Tongue (tissue), 2 donors: ENCODE data around the gene GTF2A2. TPM values are rescaled to one million over a fixed set of nuclear protein-coding genes. Genes with fewer than 3 reads are reported as not detected.
A peak's percentile ranks its signal among the peaks of the same experiment; 100 is the strongest.
"Not testable (repeated sequence)": the region's sequence is repeated elsewhere in the genome, so short reads cannot be mapped to it uniquely, and the experiment has no call there.

Experiments used
- DNase-seq: peaks from one replicate; pipeline ENCODE4 v3.0.0-alpha.2; 2015
- total RNA-seq: library from RNA; depleted of rRNA; stranded (reverse); fragments of >200 nt; gene quantifications from one replicate; pipeline ENCODE4 v1.2.3, GENCODE V29; 2014

Gene GTF2A2
- total RNA-seq, 1 donor from 2014 or later, result 43.6 TPM

DNA sequence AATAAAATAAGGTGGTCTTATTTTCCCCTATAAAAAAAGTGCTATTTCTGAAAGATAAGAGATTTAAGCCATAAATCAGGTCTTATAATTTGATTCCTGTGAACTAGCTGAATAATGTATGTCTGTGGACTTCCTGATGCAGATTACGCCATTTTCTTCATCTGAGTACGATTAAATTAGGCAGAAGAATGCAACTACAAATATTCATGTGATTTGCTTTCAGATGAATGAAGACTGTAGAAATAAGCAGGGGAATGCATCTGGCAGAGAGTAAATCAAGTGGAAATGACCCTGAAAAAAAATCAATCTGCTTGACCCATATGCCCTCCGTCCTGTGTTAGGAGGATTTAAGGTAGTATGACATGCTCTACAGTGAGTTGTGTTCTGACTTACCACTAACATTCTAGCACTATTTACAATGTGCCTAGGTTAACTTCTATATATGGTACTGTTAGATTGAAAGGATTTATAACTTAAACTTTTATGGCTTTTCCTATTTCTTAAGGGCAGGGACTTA, 17.1 kb upstream of the GTF2A2 start:
- DNase-seq, result no peak

DNA sequence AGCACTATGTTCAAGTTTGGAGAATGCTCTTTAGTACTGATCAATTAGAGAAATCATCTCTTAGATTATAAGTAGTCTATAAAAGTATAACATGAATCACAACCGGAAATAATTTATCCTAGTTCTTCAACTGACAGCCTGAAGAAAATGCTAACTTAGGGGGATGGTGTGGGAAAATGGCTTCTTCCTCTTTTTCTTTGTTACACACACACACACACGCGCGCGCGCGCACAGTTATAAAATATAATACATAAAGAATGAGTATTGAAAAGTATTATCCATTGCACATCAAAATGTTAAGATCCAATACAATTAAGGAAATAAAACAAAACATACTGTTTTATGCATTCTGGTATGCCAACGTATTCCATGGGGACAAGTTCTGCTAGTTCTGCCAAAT, 11.2 kb upstream of the GTF2A2 start:
- no peak for DNase-seq

DNA sequence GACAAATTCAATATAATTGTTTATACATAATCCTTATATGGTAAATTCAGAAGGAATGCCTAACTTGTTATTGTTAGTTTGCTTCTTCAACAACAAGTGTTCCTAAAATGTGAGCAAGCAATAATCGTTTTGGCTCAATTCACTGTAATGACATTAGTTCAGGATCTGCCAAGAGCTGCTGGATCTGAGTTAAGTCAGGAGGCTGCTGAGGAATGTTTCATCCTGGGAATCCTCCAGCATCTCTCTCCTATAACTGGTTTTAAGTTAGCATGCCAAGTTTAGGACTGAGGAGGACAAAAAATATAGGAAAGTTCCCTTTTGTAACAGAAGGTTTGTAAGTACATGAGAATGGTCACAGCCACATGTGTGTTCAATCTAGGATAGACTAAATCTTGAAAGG, 4.9 kb upstream of the GTF2A2 start:
- peak; percentile 49 for DNase-seq

DNA sequence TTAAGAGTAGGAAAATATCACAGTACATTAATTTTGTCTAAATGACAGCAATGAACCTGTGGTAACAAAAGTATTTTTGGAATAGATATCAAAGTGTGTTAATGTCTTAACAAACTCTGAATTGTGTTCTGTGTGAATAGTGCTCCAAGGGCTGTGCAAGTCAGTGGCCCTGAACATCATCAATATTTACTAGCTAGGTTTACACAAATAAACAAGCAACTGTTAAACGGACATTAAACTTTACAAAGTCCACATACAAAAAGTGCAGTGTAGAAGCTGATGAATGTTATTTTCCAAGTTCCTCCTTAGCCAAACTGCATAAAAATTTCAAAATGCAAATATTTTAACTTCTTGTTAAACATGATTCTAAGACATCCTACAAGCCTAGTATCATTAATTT, 2.1 kb upstream of the GTF2A2 start:
- no peak for DNase-seq

DNA sequence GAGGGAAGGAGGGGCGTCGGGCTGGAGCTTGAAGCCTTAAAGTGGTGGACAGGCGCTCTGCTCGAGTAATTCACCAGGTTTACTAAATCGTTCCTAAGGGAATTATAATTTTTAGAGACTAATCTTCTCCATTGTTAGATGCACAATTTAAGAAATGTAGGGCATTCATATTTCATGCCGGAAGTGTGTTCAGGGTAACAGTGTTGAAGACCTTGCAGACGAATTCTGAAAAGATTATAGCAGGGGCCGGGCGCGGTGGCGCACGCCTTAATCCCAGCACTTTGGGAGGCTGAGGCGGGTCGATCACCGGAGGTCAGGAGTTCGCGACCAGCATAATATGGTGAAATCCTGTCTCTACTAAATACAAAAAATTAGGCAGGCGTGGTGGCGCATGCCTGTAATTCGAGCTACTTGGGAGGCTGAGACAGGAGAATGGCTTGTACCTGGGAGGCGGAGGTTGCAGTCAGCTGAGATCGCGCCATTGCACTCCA, 365 bp upstream of the GTF2A2 start:
- DNase-seq, result no peak

DNA sequence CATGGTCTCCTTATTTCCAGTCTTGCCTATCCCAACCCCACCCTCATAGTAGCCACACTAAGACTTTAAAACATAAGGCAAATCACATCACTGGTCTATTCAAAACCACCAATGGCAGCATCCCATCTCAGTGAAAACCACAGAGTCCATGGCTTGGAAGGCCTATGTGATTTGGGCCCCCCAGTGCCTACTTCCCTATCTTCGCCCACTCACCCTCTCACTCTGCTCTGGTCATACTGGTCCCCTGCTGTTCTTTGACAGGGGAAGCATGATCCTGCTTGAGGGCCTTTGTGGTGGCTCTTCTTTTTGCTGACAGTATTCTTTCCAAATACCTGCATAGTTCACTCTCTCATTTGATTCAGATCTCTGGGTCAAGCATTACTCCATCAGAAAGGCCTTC, 3.3 kb downstream of the GTF2A2 start:
- DNase-seq, result no peak

DNA sequence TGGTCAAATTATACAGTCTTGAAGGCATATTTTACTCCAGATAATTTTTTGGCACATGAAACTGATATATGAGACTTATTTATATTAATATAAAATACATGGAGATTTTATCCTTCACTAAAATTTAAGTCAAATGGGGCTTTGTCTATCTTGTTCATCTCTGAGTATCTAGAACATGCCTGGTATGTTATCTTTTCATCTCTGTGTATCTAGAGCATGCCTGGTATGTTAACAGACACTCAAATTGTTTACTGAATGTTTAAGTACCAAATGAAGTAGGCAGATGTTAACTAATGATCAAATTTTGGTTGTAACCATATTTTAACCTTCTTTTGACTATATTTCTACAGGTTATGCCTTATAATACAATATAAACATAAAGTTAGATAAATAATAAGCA, 7.7 kb downstream of the GTF2A2 start:
- no peak for DNase-seq

DNA sequence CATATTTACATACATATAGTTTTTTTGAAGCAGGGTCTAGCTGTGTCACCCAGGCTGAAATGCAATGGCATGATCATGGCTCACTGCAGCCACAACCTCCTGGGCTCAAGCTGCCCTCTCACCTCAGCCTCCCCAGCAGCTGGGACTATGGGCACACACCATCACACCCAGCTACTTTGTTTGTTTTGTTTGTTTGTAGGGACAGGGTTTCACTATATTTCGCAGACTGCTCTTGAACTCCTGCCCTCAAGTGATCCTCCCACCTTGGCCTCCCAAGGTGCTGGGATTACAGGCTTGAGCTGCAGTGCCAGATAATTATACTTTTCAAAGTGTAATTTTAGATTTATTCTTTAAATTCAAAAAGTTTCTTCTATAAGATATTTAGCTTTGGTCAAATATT, 10.2 kb downstream of the GTF2A2 start:
- no peak for DNase-seq

DNA sequence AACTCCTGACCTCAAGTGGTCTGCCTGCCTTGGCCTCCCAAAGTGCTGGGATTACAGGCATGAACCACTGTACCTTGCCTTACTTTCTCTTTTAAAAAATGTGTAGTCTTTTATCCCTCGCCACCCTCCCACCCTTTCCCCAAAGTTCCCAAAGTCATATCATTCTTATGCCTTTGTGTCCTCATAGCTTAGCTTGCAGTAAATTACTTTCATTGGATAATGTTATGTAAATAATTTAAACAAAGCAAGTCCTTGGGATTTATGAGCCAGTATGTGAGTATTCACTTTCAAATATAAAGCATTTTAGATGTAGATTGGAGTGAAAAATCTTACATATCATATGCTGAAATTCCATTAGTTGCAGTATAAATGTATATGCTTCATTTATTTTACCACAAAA, 11.0 kb downstream of the GTF2A2 start:
- DNase-seq, result no peak

DNA sequence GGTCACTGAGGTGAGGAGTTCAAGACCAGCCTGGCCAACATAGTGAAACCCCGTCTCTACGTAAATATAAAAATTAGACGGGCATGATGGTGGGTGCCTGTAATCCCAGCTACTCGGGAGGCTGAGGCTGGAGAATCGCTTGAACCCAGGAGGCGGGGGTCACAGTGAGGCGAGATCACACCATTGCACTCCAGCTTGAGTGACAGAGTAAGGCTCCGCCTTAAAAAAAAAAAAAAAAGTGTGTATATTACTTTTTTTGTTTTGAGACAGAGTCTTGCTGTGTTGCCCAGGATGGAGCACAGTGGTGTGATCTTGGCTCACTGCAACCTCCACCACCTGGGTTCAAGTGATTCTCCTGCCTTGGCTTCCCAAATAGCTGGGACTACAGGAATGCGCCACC, 11.5 kb downstream of the GTF2A2 start:
- DNase-seq, result not testable (repeated sequence)

DNA sequence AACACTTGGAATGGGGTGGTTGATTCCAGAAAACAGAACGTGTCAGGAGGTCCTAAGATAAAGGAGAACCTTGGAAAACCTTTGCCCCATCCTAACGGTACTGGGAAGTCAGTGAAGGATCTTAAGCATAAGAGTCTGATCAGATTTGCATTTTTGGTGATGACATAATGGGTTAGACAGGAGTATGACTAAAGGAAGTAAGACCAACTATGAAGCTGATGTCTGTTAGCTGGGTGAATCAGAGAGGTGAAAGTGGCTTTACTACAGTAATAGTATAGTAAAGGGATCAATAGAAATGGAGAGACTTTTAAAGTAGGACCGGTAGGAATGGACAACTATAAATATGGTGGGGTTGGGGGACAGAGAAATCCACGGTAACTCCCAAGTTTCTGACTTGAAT, 12.6 kb downstream of the GTF2A2 start:
- DNase-seq, result no peak

DNA sequence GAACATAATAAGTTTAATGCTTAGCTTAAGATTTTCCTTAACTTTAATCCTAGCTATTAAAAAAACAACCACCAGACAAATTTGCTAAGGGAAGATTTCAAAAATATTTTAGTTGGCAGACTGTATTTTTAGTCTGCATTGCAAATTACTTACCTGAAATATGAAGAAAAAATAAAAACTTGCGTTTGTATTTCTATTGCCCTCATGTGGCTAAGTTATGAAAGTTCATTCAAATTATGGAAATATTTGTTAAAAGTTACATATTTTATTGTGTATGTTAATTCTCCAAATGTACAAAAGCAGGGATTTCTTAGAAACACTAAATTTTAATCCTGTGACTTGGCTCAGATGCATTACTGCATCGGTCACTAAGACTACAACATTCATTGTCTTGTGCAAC, 15.0 kb downstream of the GTF2A2 start:
- DNase-seq, result no peak

DNA sequence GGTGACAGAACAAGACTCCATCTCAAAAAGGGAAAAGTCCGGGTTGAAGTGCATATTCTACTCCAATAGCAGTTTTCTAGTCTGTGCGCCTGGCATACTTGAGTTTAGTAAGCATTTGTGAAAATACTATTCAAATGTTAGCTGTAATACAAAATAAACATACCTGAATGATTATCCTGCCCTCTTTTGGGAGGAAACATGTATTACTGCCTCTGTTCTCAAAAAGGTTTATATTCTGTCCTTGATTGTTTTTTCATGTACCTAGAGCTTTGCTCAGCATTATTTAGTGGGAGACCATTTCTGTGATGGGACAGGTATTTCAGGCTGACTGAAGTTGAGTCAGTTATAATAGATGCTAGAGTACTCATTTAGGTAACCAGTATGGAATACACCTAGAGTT, 19.8 kb downstream of the GTF2A2 start:
- DNase-seq, result not testable (repeated sequence)

DNA sequence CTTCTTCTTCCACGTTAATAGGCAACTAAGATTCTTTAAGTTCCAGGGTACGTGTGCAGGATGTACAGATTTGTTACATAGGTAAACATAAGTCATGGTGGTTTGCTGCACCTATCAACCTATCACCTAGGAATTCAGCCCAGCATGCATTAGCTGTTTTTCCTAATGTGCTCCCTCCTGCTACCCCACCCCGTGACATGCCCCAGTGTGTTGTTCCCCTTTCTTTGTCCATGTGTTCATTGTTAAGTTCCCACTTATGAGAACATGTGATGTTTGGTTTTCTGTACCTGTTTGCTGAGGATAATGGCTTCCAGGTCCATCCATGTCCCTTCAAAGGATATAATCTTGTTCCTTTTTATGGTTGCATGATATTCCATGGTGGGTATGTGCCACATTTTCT, 21.1 kb downstream of the GTF2A2 start:
- no peak for DNase-seq

DNA sequence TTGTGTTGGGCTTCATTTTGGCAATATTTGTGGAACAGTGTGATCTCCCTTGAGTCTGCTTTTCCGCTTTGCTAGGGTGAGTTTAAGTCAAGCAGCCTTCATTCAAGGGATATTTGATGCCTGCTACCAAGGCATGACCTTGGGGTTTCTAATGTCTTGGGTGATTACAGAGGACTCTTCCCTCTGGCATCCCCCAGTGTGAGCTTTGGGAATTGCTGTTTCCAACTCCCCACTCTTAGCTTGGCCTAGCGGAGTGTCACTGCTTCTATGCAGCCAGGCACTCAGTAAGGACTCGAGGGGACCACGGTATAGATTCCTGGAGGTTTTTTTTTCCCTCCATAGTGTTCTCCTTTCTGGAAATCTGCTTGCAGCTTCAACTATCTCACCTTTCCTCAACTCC, 24.6 kb downstream of the GTF2A2 start:
- DNase-seq, result no peak

DNA sequence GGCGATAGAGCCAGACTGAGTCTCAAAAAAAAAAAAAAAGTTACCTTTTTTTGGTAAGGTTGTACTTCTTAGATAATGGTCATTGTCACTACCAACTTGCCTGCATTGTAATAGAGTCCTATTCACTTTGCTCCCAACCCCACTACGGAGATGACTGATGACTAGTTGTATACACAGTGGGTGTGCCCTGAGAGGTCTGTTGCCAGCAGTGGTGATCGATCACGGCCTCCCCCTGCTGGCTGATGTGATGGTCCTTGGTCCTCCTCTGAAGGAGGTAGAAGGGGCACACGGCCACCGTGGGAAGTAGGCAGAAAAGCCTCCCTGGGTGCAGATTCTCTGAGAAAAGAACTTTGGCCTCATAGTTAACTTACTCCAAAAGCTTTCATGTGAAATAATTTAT, 35.0 kb downstream of the GTF2A2 start:
- no peak for DNase-seq

DNA sequence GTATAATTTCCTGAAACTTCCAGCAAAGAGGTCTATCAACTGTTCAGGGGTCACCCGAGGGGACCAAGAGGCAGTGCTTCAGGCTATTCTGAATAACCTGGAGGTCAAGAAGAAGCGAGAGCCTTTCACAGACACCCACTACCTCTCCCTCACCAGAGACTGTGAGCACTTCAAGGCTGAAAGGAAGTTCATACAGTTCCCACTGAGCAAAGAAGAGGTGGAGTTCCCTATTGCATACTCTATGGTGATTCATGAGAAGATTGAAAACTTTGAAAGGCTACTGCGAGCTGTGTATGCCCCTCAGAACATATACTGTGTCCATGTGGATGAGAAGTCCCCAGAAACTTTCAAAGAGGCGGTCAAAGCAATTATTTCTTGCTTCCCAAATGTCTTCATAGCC, 38.9 kb downstream of the GTF2A2 start:
- DNase-seq, result no peak

DNA sequence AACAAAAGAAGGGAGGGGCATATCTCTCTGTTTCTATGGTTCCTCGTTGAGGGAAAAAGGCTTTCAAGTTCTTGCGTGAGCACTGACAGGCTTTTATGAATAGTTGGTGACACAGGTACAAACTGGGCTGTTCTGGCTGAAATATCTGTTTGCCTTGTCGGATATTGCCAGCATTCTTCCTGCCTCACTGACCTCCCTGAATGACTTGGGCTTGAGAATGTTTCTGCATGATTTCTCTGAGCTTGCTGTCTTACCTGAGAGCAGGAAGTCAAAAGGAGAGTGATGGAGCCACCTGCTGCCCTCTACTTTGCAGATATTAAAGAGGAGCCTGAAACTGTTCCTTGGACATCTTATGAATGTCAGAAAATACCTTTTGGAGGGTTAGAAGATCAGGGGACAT, 40.9 kb downstream of the GTF2A2 start:
- DNase-seq, result no peak

DNA sequence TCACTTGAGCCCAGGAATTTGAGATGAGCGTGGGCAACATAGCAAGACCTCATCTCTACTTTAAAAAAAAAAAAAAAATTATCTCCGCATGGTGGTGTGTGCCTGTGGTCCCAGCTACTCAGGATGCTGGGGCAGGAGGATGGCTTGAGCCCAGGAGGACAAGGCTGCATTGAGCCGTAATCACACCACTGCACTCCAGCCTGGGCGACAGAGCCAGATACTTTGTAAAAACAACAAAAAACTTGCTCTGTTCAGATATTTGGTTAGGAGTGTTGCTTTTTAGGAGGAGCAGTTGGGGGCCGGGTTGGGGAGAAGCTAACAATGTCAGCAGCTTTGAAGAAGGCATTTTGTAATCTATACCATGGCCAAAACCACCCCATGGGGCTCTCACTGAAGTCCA, 41.7 kb downstream of the GTF2A2 start:
- DNase-seq, result no peak

DNA sequence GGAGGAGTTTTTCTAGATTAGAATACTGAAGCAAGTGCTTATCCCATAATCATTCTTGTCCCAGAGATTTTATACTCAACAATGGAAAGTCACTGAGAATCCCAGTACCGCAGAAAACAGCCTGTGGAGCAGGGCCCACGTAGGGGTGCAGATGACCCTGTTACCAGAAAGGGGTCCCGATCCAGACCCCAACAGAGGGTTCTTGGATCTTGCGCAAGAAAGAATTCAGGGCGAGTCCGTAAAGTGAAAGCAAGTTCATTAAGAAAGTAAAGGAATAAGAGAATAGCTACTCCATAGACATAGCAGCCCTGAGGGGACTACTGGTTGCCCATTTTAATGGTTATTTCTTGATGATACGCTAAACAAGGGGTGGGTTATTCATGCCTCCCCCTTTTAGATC, 43.2 kb downstream of the GTF2A2 start:
- DNase-seq, result no peak

DNA sequence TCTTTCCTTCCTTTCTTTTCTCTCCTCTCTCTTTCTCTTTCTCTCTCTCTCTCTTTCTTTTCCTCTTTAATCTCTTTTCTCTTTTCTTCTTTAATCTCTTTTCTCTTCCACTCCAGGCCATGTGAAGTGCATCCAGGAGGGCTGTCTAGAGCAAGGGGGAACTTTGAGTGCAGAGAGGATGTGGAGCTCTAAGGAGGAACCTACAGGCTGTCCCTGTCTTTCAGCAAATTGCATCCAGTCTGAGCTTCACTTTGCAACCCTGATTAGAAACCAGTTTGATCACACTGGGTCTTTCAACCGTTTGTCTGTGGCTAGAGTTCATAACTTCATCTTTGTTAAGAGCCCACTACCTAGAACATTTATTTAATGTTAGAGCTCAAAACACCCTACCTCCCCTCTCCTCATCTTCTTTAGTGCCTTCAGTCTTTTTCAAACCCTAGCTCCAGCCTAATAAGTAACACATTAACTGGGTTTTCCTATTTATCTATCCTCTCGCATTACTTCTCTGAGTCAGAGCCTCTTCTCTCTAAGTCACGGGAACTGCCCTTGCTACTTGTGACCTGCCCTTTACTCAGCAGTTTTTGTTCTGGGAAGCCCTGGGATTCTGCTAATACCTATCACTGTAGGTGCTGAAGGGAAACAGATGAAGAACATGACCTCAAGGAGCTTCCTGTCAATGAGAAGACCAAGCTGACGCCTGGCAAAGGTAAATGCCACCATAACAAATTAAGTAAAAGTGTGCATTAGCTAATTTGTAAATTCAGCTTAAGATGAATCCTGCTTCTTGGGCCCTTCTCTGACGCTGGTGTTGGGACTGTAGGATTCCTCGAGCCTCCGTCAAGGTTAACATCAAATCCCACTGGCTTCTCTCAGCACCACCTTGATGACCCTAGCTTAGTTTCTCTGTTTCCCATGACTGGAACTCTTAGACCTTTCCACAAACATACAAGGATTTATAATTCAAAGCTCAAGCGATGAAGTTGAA, 45.7 kb downstream of the GTF2A2 start, which contains the start of gene GCNT3:
Gene GCNT3 (plus strand): TSS at position 508 of the 985 bp plus-strand sequence. CDS start 6,456 bp downstream, outside the sequence.
- no peak for DNase-seq

DNA sequence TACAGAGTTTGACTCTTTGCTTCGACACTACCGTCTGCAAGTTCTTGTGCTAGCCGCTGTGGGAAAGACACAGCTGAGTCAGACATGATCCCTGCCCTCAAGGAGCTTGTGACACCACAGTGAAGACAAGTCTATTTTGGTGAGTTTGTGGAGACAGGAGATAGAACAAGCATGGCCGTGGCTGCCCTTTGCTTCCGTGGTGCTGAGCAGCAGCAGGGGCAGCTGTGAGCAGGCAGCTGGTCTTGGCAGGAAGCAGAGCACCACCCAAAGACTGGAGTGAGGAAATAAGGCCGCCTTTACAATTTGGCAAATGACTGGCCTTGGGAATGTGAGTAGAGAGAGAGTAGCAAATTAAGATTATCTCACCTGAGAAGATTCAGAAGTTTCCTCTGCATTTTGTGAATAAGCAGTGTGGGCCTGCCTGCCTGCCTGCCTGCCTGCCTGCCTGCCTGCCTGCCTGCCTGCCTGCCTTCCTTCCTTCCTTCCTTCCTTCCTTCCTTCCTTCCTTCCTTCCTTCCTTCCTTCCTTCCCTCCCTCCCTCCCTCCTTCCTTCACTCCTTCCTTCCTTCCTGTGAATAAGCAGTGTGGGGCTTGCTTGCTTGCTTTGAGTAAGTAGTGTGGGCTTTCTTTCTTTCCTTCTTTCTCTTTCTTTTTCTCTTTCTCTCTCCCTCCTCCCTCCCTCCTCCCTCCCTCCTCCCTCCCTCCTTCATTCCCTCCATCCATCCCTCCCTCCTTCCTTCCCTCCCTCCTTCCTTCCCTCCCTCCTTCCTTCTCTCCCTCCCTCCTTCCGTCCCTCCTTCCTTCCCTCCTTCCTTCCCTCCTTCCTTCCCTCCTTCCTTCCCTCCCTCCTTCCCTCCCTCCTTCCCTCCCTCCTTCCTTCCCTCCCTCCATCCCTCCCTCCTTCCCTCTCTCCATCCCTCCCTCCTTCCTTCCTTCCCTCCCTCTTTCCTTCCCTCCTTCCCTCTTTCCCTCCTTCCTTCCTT, 47.3 kb downstream of the GTF2A2 start:
- no peak for DNase-seq

DNA sequence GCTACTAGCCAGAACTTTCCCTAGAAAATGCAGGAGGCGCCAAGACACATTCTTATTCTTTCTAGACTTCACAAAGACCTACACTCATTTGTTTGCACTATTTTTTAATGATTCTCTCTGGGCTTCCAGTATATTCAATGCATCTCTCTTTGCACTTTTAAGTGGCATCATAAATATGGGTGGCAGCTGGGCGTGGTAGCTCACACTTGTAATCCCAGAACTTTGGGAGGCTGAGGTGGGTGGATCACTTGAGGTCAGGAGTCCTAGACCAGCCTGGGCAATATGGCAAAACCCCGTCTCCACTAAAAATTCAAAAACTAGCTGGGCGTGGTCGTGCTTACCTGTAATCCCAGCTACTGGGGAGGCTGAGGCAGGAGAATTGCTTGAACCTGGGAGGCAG, 51.3 kb downstream of the GTF2A2 start:
- DNase-seq, result no peak
